Measurements from ENCODE around the gene TMEM120B. TPM values are rescaled to one million over a fixed set of nuclear protein-coding genes. Genes with fewer than 3 reads are reported as not detected.

TMEM120B gene
- total and polyA plus RNA-seq, 2 of the 13 experiments (the other 11 are each of a cell fraction or from before 2014, with no cell fraction given): 7.1 to 12.9 TPM

GRCh38 chr12:121722511-121722910 lies 10.0 kb downstream of the TMEM120B start:
- no peak overlapping the region for H3K4me2 ChIP-seq (ENCODE audit: low read depth, low read length)
- peaks cover 0 to 3% of the 10 kb centered on the region in 2 experiments; a peak in 1 of 5 replicates for H3K36me3 ChIP-seq (replicated peaks in 1 of 2; ENCODE audit: control insufficient read depth in 1 of 2, insufficient read depth in 2 of 2, low read length in 2 of 2)
- no peak overlapping the region for H3K27ac ChIP-seq (ENCODE audit: extremely low read length, insufficient read depth, low read length)
- intact Hi-C loops (cut with micrococcal nuclease; ENCODE audit: unreplicated experiment) (no loop called here), in situ Hi-C loops (cut with HindIII; ENCODE audit: extremely low pct_ligation_motif_present, low pct_unique_long_range_greater_than_20kb) (no loop called here)
- no peak for FAIRE-seq
- ATAC-seq: no peak
- BruUV-seq (replicated peaks): no TSS peak
- H3K4me3 ChIP-seq (replicated peaks in 1 of 3; ENCODE audit: insufficient read depth in 1 of 3, low read depth in 2 of 3, low read length in 3 of 3): no peak overlapping the region
- no peaks in the 10 kb centered on the region for H4K20me1 ChIP-seq (ENCODE audit: insufficient read depth, low read length)
- H3K9ac ChIP-seq (ENCODE audit: insufficient read depth, low read depth, low read length): no peak overlapping the region
- H3K79me2 ChIP-seq (ENCODE audit: insufficient read depth, low read length): no peaks in the 10 kb centered on the region
- H2AFZ ChIP-seq (ENCODE audit: low read length): no peak overlapping the region
- no peaks in the 10 kb centered on the region for H3K27me3 ChIP-seq (ENCODE audit: control insufficient read depth in 1 of 2, insufficient read depth in 2 of 2, low read length in 2 of 2)
- no peak for TF ChIP-seq ISL2 (CRISPR knock-in tag; IDR thresholded peaks at IDR 0.05)
- TF ChIP-seq ZNF691 (CRISPR knock-in tag; IDR thresholded peaks at IDR 0.05; ENCODE audit: borderline replicate concordance, low read depth): no peak
- TF ChIP-seq ZFY (CRISPR knock-in tag; IDR thresholded peaks at IDR 0.05): no peak
- TF ChIP-seq SALL2 (CRISPR knock-in tag; IDR thresholded peaks at IDR 0.05): no peak
- no peak for TF ChIP-seq ZNF703 (CRISPR knock-in tag; IDR thresholded peaks at IDR 0.05; ENCODE audit: borderline replicate concordance)
- no peak for TF ChIP-seq GABPB1 (CRISPR knock-in tag; IDR thresholded peaks at IDR 0.05)
- no peak for TF ChIP-seq XRCC5 (optimal IDR thresholded peaks at IDR 0.05; ENCODE audit: low read length)
- TF ChIP-seq ZNF768 (CRISPR knock-in tag; IDR thresholded peaks at IDR 0.05): no peak
- TF ChIP-seq ARHGAP35 (CRISPR knock-in tag; IDR thresholded peaks at IDR 0.05; ENCODE audit: borderline replicate concordance): no peak
- no peak for TF ChIP-seq TRIM24 (CRISPR knock-in tag; IDR thresholded peaks at IDR 0.05)
- ChIA-PET CTCF (ENCODE audit: low intra/inter-chr PET ratio, low total read pairs) (interaction anchor here (0.6 kb wide), 1 partner anchor 20 kb away, joined by 4 read pairs; no protein-coding TSS in a partner anchor), POLR2A (no interaction called here)
- no peak for DNase-seq (ENCODE audit: low spot score)
- no peaks in the 10 kb centered on the region for H3K9me3 ChIP-seq (ENCODE audit: low read length)
- 100% methylated on average over 3 of the region's 3 CpGs for WGBS (ENCODE audit: low lambda C conversion rate)
- no peaks in the 10 kb centered on the region for H3K4me1 ChIP-seq (ENCODE audit: insufficient read depth, low read length)
